Stimulated activated effector memory CD8-positive, alpha-beta T cell treated with anti-CD3 and anti-CD28 coated beads, Interleukin-12 subunit alpha, Interleukin-12 subunit beta, amount 100 ng/mL, for 72 hours (primary cell): ENCODE data around the gene B3GNT7.

ENCODE experiments used
- ATAC-seq: fragments of 150-1000 bp; cut with Tn5 transposase; 2 replicates; pipeline ENCODE4 v1.10.0; 2021
- DNase-seq, 2 donors: peaks; one replicate each; pipeline ENCODE4 v3.0.0; 2021 to 2022; ENCODE audit warnings: low spot score in 2 of 2
- H3K27ac Mint-ChIP-seq: one replicate; pipeline ENCODE4 v1.8.0; 2022; ENCODE audit warnings: mild to moderate bottlenecking, mixed read lengths
- H3K36me3 Mint-ChIP-seq: one replicate; pipeline ENCODE4 v1.8.0; 2022; ENCODE audit warnings: mild to moderate bottlenecking, mixed read lengths
- H3K4me1 Mint-ChIP-seq: one replicate; pipeline ENCODE4 v1.8.0; 2022; ENCODE audit warnings: mixed read lengths
- H3K4me3 Mint-ChIP-seq: one replicate; pipeline ENCODE4 v1.8.0; 2022; ENCODE audit warnings: mild to moderate bottlenecking, mixed read lengths
- H3K9me3 Mint-ChIP-seq: one replicate; pipeline ENCODE4 v1.8.0; 2022; ENCODE audit warnings: mixed read lengths

B3GNT7 gene

GRCh38 chr2:231388725-231389346 lies 6.7 kb upstream of the B3GNT7 start:
- Mint-ChIP-seq H3K27ac (peak overlapping the region; percentile 43), H3K36me3 (no peaks in the 10 kb centered on the region), H3K4me1 (peaks cover 16% of the 10 kb centered on the region), H3K4me3 (no peak overlapping the region), H3K9me3 (peaks cover 3% of the 10 kb centered on the region)
- DNase-seq (no peak), ATAC-seq (no peak)

DNA sequence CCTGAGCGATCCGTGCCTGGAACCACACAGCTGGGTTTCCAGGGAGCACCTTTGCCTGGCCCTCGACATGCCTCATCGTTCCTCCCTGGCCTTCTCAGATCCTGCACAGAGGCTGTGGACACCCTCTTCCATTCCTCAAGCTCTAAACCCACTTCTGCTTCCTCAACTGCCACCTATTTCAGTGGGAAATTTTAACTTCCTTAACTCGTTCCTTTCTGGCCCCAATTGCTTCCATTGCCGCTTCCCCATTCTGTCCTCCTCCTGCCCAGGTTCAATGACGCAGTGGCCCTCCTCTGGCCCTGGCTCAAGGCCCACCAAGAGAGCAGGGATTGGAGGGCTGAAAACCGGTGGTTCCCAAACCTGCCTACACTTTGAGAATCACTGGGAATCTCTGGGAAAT lies 4.8 kb upstream of the B3GNT7 start:
- no peaks in the 10 kb centered on the region for H3K9me3 Mint-ChIP-seq
- peaks cover 29% of the 10 kb centered on the region for H3K4me1 Mint-ChIP-seq
- no peak overlapping the region for H3K4me3 Mint-ChIP-seq
- DNase-seq (no peak), ATAC-seq (no peak)
- H3K36me3 Mint-ChIP-seq = no peaks in the 10 kb centered on the region
- no peak overlapping the region for H3K27ac Mint-ChIP-seq

DNA sequence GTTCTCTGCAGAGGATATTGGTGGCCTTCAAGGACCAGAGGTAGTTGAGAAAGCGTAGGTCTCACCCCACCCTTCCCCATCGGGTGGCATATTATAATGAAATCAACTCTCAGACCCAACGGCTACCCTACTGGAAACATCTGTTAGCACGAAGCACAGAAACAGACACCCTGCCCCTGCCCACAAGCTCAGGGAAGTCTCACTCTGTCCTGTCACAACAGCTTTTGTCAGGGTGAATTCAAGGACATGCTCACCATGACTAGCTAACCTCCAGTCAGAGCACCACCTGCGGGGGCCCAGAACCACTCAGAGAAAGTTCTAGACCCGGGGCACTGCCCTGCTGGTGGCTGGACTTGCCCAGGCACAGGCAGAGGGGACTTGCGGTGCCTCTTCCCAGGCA lies 3.5 kb upstream of the B3GNT7 start:
- ATAC-seq = no peak
- Mint-ChIP-seq H3K36me3 (no peaks in the 10 kb centered on the region), H3K4me1 (peaks cover 36% of the 10 kb centered on the region), H3K9me3 (no peaks in the 10 kb centered on the region), H3K27ac (peak overlapping the region; percentile 98), H3K4me3 (no peak overlapping the region)
- no peak for DNase-seq

DNA sequence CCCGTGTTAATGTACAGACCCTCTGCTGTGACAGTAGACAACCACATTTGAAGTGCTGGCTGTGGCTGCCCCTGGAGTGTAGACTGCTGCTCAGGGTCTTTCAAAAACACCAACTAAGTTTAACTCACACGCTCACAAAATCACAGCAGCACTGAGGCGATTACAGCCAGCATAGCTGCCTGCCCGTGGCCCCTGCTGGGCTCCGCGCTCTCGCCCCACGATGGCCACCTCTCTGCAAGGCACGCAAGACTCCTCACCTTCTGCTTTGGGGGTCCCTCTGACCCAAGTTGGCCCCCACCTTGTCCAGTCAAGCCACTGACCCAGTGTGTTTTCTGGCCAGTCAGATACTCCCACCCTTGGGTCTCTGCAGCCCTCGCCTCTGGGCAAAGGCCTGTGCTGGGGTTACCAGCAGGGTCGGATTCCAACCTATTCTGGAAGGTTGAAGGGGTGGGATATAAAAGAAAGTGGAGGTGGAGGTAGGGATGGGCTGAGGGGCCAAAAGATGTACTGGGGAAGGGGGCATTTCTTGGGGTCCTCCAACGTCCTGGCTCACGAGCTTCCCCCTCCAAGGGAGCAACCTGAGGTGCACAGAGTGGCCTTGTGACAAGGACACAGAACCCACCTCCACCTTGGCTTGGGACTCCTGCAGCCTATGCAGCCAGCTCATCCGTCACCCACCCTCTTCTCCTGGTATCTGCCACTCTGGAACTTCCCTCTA lies 2.9 kb upstream of the B3GNT7 start:
- peak overlapping the region; percentile 98 for H3K27ac Mint-ChIP-seq
- H3K36me3 Mint-ChIP-seq = no peaks in the 10 kb centered on the region
- H3K4me3 Mint-ChIP-seq = peak overlapping the region; percentile 76
- DNase-seq (no peak), ATAC-seq (no peak)
- no peaks in the 10 kb centered on the region for H3K9me3 Mint-ChIP-seq
- H3K4me1 Mint-ChIP-seq = peaks cover 41% of the 10 kb centered on the region

GRCh38 chr2:231393149-231394131 lies 2.1 kb upstream of the B3GNT7 start:
- Mint-ChIP-seq H3K27ac (peak overlapping the region; percentile 98), H3K4me1 (peaks cover 41% of the 10 kb centered on the region), H3K4me3 (peak overlapping the region; percentile 76)

GRCh38 chr2:231394211-231395141 lies 1.0 kb upstream of the B3GNT7 start:
- Mint-ChIP-seq H3K4me1 (peaks cover 41% of the 10 kb centered on the region), H3K9me3 (no peaks in the 10 kb centered on the region), H3K4me3 (peak overlapping the region; percentile 76), H3K27ac (peak overlapping the region; percentile 98), H3K36me3 (no peaks in the 10 kb centered on the region)
- ATAC-seq = no peak
- no peak for DNase-seq

More at GRCh38 chr2:231393149-231394131, 2.1 kb upstream of the B3GNT7 start:
- Mint-ChIP-seq H3K36me3 (no peaks in the 10 kb centered on the region), H3K9me3 (no peaks in the 10 kb centered on the region)
- ATAC-seq = peak; percentile 75
- peak; percentile 24 to 76 for DNase-seq

GRCh38 chr2:231396058-231396821 lies 730 bp downstream of the B3GNT7 start:
- Mint-ChIP-seq H3K9me3 (no peaks in the 10 kb centered on the region), H3K27ac (no peak overlapping the region), H3K4me3 (peak overlapping the region; percentile 57), H3K4me1 (peaks cover 41% of the 10 kb centered on the region), H3K36me3 (no peaks in the 10 kb centered on the region)
- DNase-seq (no peak), ATAC-seq (no peak)

DNA sequence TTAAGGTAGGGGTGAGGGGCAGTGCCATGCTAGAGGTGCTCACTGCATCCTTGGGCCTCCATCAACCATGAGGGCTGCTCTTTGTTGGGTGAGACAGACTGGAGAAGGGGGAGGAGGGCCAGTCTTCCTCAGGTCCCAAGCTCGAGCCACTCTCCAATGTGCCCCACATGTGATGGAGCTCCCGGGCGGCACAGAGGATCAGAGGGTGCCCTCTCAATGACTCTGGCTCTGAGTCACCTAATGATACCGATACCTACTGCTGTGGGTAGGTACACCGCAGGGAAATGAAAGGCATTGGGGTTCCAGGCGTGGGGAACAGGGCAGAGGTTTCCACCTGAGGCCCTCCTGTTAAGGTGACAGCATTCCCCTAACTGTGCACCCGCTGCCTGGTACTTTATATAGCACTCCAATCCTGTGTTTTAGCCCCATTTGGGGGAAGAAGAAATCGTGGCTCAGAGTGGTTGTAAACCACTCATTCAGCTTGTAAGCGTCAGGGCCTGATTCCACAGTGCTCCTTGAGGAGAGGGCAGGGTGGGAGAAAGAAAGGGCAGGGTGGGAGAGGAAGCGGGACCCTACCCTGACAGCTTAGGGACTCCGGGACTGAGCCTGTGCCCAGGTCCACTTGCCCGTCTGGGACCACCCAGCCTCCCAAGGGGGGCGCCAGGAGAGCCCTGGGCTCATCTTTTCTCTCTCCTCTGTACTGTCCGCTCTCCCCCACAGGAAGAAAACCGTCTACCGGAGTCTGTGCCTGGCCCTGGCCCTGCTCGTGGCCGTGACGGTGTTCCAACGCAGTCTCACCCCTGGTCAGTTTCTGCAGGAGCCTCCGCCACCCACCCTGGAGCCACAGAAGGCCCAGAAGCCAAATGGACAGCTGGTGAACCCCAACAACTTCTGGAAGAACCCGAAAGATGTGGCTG lies 1.8 kb downstream of the B3GNT7 start:
- Mint-ChIP-seq H3K27ac (no peak overlapping the region), H3K36me3 (no peaks in the 10 kb centered on the region), H3K4me3 (peak overlapping the region; percentile 57), H3K4me1 (peaks cover 36% of the 10 kb centered on the region), H3K9me3 (no peaks in the 10 kb centered on the region)
- DNase-seq (peak in 1 of 2 donors; percentile 55), ATAC-seq (peak; percentile 80)

GRCh38 chr2:231397928-231398294 lies 2.4 kb downstream of the B3GNT7 start:
- Mint-ChIP-seq H3K4me1 (peaks cover 34% of the 10 kb centered on the region), H3K27ac (no peak overlapping the region), H3K36me3 (no peaks in the 10 kb centered on the region), H3K4me3 (no peak overlapping the region), H3K9me3 (no peaks in the 10 kb centered on the region)
- no peak for DNase-seq
- no peak for ATAC-seq

DNA sequence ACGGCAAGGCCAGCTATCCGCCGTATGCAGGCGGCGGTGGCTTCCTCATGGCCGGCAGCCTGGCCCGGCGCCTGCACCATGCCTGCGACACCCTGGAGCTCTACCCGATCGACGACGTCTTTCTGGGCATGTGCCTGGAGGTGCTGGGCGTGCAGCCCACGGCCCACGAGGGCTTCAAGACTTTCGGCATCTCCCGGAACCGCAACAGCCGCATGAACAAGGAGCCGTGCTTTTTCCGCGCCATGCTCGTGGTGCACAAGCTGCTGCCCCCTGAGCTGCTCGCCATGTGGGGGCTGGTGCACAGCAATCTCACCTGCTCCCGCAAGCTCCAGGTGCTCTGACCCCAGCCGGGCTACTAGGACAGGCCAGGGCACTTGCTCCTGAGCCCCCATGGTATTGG lies 3.1 kb downstream of the B3GNT7 start:
- DNase-seq (no peak), ATAC-seq (no peak)
- no peak overlapping the region for H3K4me3 Mint-ChIP-seq
- no peaks in the 10 kb centered on the region for H3K9me3 Mint-ChIP-seq
- no peak overlapping the region for H3K27ac Mint-ChIP-seq
- no peaks in the 10 kb centered on the region for H3K36me3 Mint-ChIP-seq
- peaks cover 27% of the 10 kb centered on the region for H3K4me1 Mint-ChIP-seq

- Mint-ChIP-seq H3K27ac (no peak overlapping the region), H3K36me3 (no peaks in the 10 kb centered on the region), H3K4me1 (peaks cover 21% of the 10 kb centered on the region), H3K4me3 (no peak overlapping the region), H3K9me3 (no peaks in the 10 kb centered on the region)
- ATAC-seq = no peak
- DNase-seq = no peak
Measured at GRCh38 chr2:231399046-231399852, 3.7 kb downstream of the B3GNT7 start.

DNA sequence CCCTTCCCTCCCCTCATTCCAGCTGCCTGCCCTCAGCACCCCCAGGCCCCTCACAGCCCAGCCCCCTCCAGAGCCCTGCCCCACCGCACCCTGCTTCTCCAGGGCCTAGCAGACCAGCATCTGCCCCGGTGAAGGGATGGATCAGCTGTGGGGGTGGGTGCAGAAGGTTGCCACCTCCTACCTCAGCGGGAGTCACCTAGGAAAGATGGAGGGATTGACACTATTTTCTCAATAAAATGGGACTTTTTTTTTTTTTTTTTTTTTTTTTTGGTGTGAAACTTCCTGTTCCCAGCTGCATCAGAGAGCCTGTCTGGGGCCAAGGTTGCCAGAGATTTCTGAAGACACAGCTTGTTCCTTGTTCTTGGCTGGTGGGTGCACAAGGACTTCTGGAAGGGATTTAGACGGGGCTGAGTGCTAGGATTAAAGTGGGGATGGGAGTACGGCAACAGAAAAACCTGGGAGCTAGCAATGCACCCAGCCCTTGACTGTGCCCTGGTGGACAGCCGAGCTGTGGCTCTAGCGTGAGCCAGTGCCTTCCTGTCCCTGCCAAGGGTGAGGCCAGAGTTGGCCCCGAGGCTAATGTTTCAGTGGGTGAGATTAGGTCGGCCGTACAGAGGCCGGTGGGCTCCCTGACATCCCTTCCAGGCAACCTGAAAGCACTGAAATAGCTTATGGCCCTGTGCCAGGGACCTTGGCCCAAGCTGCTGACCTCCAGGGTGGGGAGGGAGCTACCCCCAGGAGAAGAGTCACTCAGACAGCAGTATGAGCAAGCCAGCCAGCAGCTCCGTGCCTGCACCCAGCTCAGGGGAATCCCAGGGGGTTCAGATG lies 4.6 kb downstream of the B3GNT7 start:
- no peak for DNase-seq
- Mint-ChIP-seq H3K36me3 (no peaks in the 10 kb centered on the region), H3K27ac (no peak overlapping the region), H3K4me3 (no peak overlapping the region), H3K4me1 (peaks cover 14% of the 10 kb centered on the region), H3K9me3 (no peaks in the 10 kb centered on the region)
- ATAC-seq = no peak
